Left hindlimb (tissue), 1 donor: Measurements from ENCODE around the gene PTTG1IP.
A peak's percentile ranks its signal among the peaks of the same experiment; 100 is the strongest.

Experiments
- DNase-seq: peaks from one replicate; pipeline ENCODE4 v3.0.0-alpha.2; 2018

PTTG1IP gene

GRCh38 chr21:44894687-44895302 lies 21.3 kb upstream of the PTTG1IP start:
- DNase-seq = no peak

GRCh38 chr21:44893948-44894656 lies 20.6 kb upstream of the PTTG1IP start:
- DNase-seq = peak; percentile 12

DNA sequence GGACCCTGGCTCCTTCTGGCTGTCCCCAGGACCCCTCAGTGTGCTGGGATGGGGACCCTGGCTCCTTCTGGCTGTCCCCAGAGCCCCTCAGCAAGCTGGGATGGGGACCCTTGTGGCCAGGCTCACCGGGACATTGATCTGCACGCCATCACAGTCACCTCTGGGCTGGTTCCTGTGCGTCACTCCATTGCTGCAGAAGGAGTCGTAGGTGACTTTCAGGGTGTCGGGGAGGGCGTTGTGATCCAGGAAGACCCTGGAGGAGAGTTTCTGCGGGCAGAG lies 19.7 kb upstream of the PTTG1IP start:
- DNase-seq = no peak

DNA sequence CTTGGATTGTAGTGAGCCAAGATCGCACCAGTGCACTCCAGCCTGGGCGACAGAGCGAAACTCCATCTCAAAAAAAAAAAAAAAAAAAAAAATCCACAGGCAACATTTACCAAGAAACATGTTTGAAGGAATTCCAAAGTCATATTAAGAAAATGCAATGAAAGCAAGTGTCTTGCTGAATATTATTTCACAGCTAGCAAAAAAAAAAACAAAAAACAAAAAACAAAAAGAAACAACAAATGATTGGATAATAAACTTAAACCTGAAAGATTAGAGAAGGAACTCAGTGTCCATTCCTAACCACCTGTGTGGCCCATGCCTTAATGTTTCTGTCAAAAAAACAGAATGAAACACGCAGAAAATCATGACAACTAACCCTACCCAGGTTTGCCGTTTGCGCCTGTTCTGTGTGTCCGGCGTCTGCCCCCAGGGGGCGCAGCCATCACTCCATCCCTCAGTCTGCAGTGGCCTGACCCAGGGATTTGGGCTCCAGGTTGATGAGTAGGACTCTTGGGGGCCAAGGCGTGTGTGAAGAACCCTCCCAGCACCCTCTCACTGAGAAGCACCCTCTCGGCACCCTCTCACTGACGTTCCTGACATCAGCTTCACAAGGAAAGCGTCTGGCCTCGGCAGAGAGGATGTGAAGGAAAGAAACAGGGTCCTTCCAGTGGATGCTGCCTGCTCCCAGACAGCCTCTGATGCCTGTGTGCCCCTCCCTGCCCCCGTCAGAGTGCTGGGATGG lies 19.2 kb upstream of the PTTG1IP start:
- peak; percentile 57 for DNase-seq

DNA sequence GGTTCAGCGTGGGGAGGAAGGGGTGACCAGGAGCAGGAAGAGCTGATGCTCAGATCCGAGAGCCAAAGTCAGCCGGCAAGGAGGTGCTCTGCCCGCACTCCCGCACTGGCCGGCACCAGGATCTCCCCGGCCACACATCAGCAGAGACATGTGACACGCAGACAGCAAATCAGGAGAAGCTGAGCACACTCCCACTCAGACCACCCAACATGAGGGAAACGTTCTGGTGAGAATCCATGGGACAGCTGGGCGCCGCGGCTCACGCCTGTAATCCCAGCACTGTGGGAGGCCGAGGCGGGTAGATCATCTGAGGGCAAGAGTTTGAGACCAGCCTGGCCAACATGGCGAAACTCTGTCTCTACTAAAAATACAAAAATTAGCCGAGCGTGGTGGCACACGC lies 18.6 kb upstream of the PTTG1IP start:
- DNase-seq = peak; percentile 23

DNA sequence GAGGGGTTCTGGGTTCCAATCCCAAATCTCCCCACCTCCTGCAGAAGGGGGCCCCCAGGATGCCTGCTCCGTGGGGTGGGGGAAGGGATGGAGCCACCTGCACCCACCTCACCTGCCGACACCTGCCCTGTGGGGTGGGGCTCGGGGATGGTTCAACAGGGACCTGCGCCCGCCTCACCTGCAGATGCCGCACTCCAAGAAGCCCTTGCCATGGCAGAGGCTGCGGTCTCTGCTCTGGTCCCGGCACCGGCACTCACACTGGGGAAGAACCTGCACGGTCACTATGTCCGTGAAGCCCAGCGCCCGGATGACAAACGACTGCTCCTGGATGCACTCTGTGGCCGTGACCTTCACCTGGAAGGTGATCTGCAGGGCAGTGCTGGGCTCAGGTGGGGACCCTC lies 18.1 kb upstream of the PTTG1IP start:
- DNase-seq = no peak

GRCh38 chr21:44890961-44891541 lies 17.6 kb upstream of the PTTG1IP start:
- DNase-seq = peak; percentile 17

DNA sequence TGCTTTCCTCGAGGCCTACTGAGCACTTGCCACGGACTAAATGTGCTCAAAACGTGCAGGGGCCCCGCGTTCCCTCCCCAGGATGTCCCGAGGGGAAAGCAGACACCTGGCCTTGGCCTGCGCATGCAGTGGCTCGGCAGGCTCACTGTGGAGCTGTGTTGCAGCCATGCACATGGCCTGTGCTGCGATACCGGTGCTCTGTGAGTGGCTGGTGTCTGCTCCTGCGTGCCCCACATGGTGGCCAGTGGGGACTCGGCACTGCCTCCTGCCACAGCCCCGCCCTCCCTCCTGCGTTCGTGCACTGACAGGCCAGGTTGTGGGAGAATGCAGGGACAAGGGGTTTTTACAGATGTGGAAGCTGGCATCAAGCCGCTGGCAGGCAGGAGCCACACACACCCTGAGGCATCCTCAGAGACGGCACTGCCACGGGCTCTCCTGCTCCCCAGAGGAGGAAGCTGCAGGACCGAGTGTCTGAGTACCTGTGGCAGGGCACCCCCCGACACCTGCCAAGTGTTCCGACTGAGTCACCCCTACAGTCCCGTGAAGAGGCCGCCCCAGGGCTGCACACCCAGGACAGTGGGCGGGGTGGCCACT lies 16.9 kb upstream of the PTTG1IP start:
- no peak for DNase-seq

GRCh38 chr21:44889625-44890337 lies 16.3 kb upstream of the PTTG1IP start:
- DNase-seq = no peak

DNA sequence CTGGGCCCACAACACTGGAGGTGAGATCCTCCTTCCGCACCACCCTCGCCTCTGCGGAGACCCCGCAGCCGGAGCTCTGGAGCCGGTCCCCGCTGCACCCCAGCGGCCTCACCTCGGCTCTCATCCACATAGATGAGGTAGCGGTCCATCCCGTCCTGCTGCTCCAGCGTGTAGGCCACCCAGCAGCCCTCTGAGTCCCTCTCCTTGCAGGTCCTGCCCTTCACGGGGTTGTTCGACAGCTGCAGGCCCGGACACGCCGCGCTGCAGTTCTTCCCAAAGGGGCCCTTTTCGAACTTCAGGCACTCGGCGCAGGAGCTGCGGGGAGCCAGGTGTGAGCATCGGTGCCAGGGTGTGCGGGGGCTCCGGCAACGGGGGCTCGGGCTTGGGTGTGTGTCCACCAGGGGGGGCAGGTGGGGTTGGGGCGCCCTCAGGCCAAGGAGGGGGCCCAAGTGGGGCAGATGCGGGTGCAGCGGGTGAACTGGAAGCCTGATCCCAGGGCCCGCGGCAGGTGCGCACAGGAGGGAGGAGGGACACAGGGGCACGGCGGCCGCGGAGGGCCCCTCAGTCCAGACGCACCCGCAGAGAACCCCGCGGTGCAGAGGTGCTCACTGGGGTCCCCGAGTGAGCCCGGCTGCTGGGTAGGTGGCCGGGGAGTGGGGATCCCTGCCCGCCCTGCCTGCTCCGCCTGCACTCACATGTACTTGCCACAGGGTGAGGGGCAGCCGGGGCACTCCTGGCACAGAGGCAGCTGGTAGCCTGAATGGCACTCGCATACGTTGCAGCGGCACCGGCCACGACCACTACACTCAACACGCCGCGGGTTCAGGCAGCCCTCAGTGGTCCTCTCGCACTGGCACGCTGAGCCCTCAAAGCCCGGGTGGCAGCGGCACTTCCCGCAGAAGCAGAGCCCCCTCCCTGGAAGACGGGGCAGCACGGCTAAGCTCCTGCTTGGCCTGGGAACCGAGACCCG lies 15.4 kb upstream of the PTTG1IP start:
- DNase-seq = no peak

DNA sequence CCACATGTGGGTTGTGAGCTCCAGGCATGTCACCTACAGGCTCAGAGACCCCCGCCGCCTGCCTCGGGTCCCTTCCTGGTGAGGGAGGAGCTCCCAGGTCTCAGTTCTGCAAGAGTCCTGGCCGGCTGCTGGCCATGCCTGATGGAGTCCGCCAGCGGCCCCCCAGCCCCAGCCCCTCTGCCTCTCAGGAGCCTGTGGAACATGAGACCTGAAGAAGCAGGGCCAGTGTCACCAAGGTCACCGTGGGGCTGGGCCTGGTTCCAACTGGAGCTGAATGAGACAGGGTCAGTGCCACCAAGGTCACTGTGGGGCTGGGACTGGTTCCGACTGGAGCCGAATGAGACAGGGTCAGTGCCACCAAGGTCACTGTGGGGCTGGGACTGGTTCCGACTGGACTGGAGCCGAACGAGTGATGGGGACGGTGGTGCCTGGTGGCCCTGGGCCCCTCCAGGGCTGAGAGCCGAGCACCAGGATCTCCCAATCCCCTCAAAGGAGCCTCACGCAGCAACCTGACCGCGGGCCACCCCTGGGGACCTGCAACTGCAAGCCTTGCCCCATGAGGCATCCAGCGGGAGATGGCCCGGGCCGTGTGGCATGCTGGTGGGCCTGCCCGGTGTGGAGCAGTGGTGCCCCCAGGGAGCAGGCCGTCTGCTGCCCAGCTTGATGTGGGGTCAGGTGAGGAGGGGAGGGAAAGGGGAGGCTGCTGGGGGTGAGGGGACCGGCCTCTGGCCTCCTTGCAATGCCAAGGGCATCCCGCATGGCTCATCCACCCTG lies 14.5 kb upstream of the PTTG1IP start:
- DNase-seq = no peak

GRCh38 chr21:44887126-44887806 lies 13.8 kb upstream of the PTTG1IP start:
- peak; percentile 10 for DNase-seq

GRCh38 chr21:44886113-44887075 lies 12.9 kb upstream of the PTTG1IP start:
- peak; percentile 9 for DNase-seq

DNA sequence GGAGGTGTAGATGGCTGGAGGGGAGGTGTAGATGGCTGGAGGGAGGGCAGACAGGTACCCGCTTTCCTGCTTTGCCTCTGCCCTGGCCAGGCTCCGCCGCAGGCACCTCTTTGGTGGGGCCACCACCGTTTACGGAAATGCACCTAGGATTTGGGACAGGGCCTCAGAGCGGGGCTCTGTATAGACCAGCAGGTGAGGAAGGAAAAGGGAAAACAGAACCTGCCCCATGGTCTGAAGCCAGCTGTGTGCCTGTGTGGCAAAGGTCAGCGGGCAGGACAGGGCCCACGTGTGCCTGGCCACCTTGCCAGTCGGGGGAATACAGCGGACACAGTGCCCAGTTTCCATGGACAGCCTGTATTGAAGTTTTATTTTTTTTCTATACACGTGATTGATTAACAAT lies 12.1 kb upstream of the PTTG1IP start:
- peak; percentile 8 for DNase-seq

- peak; percentile 12 for DNase-seq
Observed at GRCh38 chr21:44884097-44884496, 10.6 kb upstream of the PTTG1IP start.

- DNase-seq = peak; percentile 19
Observed at GRCh38 chr21:44883250-44883649, 9.8 kb upstream of the PTTG1IP start.

DNA sequence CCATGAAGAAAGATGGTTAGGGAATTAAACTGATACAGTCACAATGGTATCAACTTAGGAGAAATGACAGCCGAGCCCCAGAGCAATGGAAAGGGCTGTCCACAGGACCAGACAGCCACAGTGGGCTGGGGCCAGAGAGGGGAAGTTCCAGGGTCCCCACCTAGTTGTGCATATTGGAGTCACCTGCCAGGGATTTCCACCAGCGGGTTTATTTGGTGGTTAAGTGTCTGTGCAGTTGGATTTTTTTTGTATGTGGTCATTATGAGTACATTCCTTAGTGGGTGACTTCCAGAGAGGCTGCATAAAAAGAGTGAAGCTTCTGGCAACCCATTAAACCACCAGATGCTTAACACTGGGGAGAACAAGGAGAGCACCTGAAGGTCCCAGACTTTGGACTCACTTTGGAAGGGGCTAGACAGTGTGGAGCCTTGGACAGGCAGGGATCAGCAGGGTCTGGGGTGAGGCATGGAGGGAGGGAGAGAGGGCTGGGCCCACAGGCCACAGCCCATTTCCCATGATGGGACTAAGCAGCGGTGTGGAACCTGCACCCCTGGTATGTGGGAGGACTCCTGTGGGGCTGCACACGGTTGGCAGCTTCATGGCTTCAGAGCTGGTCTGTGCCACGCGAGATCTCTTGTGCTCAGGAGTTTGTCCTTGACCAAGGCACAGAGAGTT lies 7.8 kb upstream of the PTTG1IP start:
- peak; percentile 24 for DNase-seq
